DND-41 (cell line): ENCODE measurements around the gene PRXL2A.

ENCODE experiments used
- ATAC-seq: fragments of 200-7000 bp; cut with Tn5 transposase; 3 replicates; pipeline ENCODE4 v1.9.1; 2021; ENCODE audit warnings: low read depth; ENCODE audit not compliant: insufficient read depth
- DNase-seq: peaks from one replicate; pipeline ENCODE4 v3.0.0-alpha.2; 2020
- H2AFZ ChIP-seq: 2 replicates; pipeline ENCODE4 v1.6.0; 2012; ENCODE audit warnings: low read depth, low read length
- H3K27ac ChIP-seq: 2 replicates; pipeline ENCODE4 v1.5.1; 2012; ENCODE audit warnings: low read length, inconsistent platforms
- H3K27me3 ChIP-seq: fragments of 200-600 bp; sonication (generic); 2 replicates; pipeline ENCODE4 v1.6.0; 2012; ENCODE audit warnings: low read length, mild to moderate bottlenecking, inconsistent platforms; ENCODE audit not compliant: insufficient read depth, poor library complexity
- H3K36me3 ChIP-seq: 2 replicates; pipeline ENCODE4 v1.5.1; 2012; ENCODE audit warnings: low read length, inconsistent platforms; ENCODE audit not compliant: insufficient read depth
- H3K4me1 ChIP-seq: 2 replicates; pipeline ENCODE4 v1.5.1; 2012; ENCODE audit warnings: mild to moderate bottlenecking, low read length; ENCODE audit not compliant: insufficient read depth
- H3K4me2 ChIP-seq: 2 replicates; pipeline ENCODE4 v1.6.0; 2012; ENCODE audit warnings: mild to moderate bottlenecking, moderate library complexity, low read length, inconsistent platforms; ENCODE audit not compliant: insufficient read depth
- H3K4me3 ChIP-seq, 2 experiments: fragments of 200-600 bp in 1 of 2; shearing (Covaris generic) in 1 of 2; 2 replicates each; pipeline ENCODE4 v1.5.1; 2012 to 2016; ENCODE audit warnings: inconsistent platforms in 2 of 2, low read length in 2 of 2, mild to moderate bottlenecking in 2 of 2, low read depth in 1 of 2, moderate library complexity in 1 of 2
- H3K79me2 ChIP-seq: 2 replicates; pipeline ENCODE4 v1.6.0; 2012; ENCODE audit warnings: low read length, inconsistent platforms; ENCODE audit not compliant: insufficient read depth
- H3K9ac ChIP-seq: 2 replicates; pipeline ENCODE4 v1.6.0; 2012; ENCODE audit warnings: low read depth, mild to moderate bottlenecking, inconsistent platforms, low read length, moderate library complexity
- H3K9me3 ChIP-seq: 2 replicates; pipeline ENCODE4 v1.5.1; 2012; ENCODE audit warnings: low read length, moderate library complexity, mild to moderate bottlenecking, inconsistent platforms; ENCODE audit not compliant: insufficient read depth, severe bottlenecking
- H4K20me1 ChIP-seq: 2 replicates; pipeline ENCODE4 v1.6.0; 2012; ENCODE audit warnings: low read length; ENCODE audit not compliant: insufficient read depth
- CTCF ChIP-seq: IDR thresholded peaks from 2 replicates; pipeline ENCODE4 v1.5.1; 2012; ENCODE audit warnings: borderline replicate concordance, low read length, moderate library complexity, mild to moderate bottlenecking; ENCODE audit not compliant: poor library complexity, severe bottlenecking; ENCODE audit errors: extremely low read depth
- EZH2 ChIP-seq: IDR thresholded peaks from 3 replicates; pipeline ENCODE4 v1.6.1; 2012; ENCODE audit warnings: borderline replicate concordance, low read depth, mild to moderate bottlenecking, moderate library complexity, low read length, inconsistent platforms; ENCODE audit not compliant: severe bottlenecking

The PRXL2A gene

GRCh38 chr10:80394358-80394916, 13.9 kb upstream of the PRXL2A start:
- no peaks in the 10 kb centered on the region for H4K20me1 ChIP-seq
- H2AFZ ChIP-seq: no peak overlapping the region
- no peaks in the 10 kb centered on the region for H3K9me3 ChIP-seq
- no peak overlapping the region for H3K27ac ChIP-seq
- no peak overlapping the region for H3K4me2 ChIP-seq
- ATAC-seq (no peak), DNase-seq (no peak)
- no peak overlapping the region for H3K9ac ChIP-seq
- H3K4me1 ChIP-seq: no peaks in the 10 kb centered on the region
- H3K36me3 ChIP-seq: no peaks in the 10 kb centered on the region
- H3K79me2 ChIP-seq: no peaks in the 10 kb centered on the region
- no peak for TF ChIP-seq EZH2
- no peak for TF ChIP-seq CTCF
- no peak overlapping the region for H3K4me3 ChIP-seq
- peaks cover 3% of the 10 kb centered on the region for H3K27me3 ChIP-seq

- Histone ChIP-seq H3K4me2 (no peak overlapping the region), H3K27me3 (peaks cover 3% of the 10 kb centered on the region), H3K4me1 (no peaks in the 10 kb centered on the region), H4K20me1 (no peaks in the 10 kb centered on the region), H2AFZ (no peak overlapping the region), H3K4me3 (no peak overlapping the region), H3K27ac (no peak overlapping the region), H3K9me3 (no peaks in the 10 kb centered on the region), H3K79me2 (no peaks in the 10 kb centered on the region), H3K36me3 (no peaks in the 10 kb centered on the region), H3K9ac (no peak overlapping the region)
- TF ChIP-seq CTCF: no peak
- TF ChIP-seq EZH2: no peak
- no peak for ATAC-seq
- no peak for DNase-seq
Measured at GRCh38 chr10:80397014-80397413, 11.3 kb upstream of the PRXL2A start.

- H2AFZ ChIP-seq: no peak overlapping the region
- DNase-seq (no peak), ATAC-seq (no peak)
- H4K20me1 ChIP-seq: no peaks in the 10 kb centered on the region
- no peaks in the 10 kb centered on the region for H3K9me3 ChIP-seq
- no peaks in the 10 kb centered on the region for H3K79me2 ChIP-seq
- H3K9ac ChIP-seq: no peak overlapping the region
- H3K36me3 ChIP-seq: no peaks in the 10 kb centered on the region
- H3K4me3 ChIP-seq: no peak overlapping the region
- no peak overlapping the region for H3K4me2 ChIP-seq
- TF ChIP-seq EZH2 (no peak), CTCF (no peak)
- H3K4me1 ChIP-seq: no peaks in the 10 kb centered on the region
- H3K27ac ChIP-seq: no peak overlapping the region
- H3K27me3 ChIP-seq: peaks cover 3% of the 10 kb centered on the region
Measured at GRCh38 chr10:80400136-80400804, 8.1 kb upstream of the PRXL2A start.
